CD4-positive, alpha-beta T cell treated with Interleukin-1 beta for 1 hour (primary cell): ENCODE measurements around the gene RAP1GAP.

ENCODE experiments used
- DNase-seq, 2 donors: peaks; one replicate each; pipeline ENCODE4 v3.0.0-alpha.2; 2020 to 2022

The RAP1GAP gene

DNA sequence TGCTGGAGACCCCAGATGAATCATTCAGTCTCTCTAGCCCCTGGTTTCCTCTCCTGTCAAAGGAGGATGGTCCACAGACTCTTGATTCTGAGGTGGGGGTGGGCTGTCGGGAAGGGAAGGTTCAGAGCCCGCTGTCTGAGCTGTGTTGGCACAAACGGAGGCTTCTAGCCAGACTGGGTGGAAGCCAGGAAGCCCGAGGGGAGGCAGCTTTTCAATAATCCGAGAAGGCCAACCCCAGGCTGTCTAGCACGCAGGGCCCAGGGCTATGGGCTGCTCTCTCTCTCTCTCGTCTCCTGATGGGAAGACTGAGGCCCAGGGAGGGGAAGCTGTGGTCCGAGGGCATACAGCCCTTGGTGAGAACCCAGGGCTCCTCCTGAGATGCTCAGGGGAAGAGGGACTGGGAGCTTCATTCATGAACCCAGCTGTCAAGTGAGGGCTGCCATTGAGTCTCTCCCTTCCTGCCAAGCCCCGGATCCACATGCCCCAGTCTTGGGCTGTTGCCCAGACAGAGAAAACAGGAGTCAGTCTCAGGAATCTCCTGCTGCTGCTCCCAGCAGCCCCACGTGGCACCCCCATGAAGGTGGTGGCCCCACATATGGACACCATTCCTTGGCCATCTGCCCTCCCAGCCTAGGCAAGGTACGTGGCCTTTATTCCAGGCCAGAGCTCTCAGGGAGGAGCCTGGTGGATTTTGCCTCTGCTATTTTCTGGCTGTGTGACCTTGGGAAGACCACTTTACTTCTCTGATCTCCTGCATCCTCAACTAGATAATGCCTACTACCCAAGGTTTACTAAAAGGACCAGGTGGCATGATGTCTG lies 44.4 kb downstream of the RAP1GAP start:
- no peak for DNase-seq

- DNase-seq = no peak
These were observed 45.7 kb downstream of the RAP1GAP start for GRCh38 chr1:21623410-21623961.

DNA sequence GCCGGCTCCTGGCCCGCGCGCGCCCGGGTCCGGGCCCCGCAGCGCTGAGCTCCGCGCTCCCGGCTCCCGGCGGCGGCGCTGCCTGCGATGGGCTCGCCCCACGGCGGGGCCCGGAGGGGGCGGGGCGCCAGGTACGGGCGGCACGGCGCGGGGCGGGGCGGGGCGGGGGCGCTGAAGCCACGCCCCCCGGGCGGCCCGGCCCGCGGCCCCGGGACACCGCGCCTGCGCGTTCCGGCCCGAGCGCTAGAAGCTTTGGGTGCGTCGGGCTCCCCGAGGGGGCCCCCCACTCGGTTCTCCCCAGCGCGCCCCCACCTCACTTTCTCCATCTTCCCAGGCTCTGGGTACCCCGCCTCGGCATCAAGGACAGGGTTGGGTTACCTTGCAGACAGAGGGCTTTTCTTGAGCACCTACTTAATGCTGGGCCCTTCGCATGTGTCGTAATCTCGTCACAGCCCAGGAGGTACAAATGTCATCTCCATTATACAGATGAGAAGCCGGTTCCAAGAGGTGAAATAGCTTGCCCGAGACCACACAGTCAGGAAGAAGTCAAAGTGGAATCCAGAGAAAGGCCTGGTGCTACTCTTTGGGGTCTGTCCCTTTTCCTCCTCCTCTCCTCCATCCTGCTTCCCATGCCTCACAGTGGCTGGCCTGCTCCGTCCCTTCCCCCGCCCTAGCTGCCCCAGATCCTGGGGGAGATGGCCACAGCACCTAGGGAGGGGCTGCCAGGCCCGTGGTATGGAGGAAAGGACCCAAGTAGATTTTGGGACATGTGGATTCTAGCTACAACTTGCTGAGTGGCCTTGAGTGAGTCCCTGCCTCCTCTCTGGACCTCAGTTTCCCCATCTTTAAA lies 46.5 kb downstream of the RAP1GAP start:
- DNase-seq = peak; percentile 43 to 45

- DNase-seq = no peak
These were observed 47.3 kb downstream of the RAP1GAP start for GRCh38 chr1:21621761-21622436.

- DNase-seq = no peak
These were observed 48.1 kb downstream of the RAP1GAP start for GRCh38 chr1:21621051-21621450.

DNA sequence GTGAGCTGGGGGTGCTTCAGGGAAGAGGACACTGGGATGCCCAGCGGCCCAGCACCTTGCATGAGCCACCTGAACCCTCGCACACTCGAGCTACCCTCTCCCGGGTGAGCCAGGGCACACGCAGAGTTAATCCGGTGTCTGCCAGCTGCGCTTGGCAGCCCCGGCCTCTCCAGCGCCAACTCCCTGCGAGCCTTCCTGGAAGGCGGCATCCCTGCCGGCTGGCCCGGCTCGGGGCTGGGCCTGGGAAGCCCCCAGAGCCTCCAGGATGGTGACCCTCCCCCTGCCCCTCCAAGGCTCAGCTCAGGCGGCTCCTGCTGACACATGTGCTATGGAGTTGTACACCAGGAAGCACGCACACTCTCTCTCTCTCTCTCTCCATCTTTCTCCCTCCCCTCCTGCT lies 48.7 kb downstream of the RAP1GAP start:
- no peak for DNase-seq

DNA sequence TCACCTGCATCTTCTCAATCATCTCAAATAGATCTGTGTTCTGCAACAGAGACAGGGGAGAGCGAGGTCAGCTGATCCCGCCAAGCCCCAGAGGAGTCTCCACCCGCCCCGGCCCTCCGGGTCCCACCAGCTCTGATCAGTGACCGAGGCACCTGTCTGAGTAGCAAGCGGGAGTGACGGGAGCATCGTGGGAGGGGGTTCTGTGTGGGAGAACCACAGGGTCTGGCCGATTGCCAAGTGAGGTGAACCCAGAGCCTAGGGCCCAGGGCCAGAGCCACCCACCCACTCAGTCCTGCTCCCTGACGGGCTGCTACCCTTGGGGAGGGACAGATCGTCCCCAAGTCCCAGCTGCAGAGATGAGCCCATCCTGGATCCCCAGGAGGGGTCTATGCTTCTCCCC lies 49.1 kb downstream of the RAP1GAP start:
- no peak for DNase-seq

DNA sequence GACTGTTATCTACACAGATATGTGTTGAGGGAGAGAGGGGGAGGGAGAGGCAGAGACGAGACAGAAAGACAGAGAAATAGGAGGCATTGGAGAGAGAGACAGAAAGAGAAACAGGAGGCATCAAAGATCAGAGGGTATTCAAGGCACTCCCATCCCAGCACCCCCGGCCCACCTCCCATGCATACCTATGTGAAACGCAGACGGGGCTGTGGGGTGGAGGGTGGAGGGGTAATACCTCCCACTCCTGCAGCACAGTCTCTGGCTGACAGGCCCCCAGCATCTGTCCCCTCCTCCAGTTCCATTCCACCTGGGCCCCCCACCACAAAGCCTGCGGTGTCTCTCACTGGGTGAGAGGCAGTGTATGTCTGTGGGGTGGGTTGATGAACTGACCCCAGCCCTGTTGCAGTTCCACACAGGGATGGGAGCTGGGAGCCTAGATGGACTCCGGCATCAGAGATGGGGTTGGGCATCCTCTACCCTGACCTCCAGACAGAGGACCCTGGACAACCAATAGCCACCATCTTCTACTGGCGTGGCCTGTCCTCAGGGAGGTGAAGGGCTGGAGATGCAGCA lies 49.7 kb downstream of the RAP1GAP start:
- DNase-seq = no peak

- no peak for DNase-seq
These were observed 50.4 kb downstream of the RAP1GAP start for GRCh38 chr1:21618561-21619374.

DNA sequence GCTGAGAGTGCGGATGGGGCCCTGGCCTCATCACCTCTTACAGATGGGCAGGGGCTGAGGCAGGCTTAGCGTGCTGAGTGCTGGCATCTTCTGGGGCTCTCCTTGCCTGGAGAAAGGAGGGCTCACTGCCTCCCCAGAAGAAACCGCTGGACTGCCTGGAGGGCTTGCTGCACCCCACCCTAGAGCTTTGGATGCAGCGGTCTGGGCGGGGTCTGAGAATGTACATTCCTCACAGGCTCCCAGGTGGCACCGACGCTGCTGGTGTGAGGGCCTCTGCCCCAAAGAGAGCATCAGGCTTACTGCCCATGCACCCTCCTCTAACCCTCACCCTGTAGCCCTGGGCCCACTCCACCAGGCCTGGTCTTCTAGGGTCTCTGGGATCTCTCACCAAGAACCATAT lies 51.1 kb downstream of the RAP1GAP start:
- no peak for DNase-seq

- no peak for DNase-seq
These were observed 51.9 kb downstream of the RAP1GAP start for GRCh38 chr1:21617126-21617738.

- DNase-seq = no peak
These were observed 52.8 kb downstream of the RAP1GAP start for GRCh38 chr1:21616372-21616771.

GRCh38 chr1:21614419-21615115 lies 54.6 kb downstream of the RAP1GAP start:
- no peak for DNase-seq

DNA sequence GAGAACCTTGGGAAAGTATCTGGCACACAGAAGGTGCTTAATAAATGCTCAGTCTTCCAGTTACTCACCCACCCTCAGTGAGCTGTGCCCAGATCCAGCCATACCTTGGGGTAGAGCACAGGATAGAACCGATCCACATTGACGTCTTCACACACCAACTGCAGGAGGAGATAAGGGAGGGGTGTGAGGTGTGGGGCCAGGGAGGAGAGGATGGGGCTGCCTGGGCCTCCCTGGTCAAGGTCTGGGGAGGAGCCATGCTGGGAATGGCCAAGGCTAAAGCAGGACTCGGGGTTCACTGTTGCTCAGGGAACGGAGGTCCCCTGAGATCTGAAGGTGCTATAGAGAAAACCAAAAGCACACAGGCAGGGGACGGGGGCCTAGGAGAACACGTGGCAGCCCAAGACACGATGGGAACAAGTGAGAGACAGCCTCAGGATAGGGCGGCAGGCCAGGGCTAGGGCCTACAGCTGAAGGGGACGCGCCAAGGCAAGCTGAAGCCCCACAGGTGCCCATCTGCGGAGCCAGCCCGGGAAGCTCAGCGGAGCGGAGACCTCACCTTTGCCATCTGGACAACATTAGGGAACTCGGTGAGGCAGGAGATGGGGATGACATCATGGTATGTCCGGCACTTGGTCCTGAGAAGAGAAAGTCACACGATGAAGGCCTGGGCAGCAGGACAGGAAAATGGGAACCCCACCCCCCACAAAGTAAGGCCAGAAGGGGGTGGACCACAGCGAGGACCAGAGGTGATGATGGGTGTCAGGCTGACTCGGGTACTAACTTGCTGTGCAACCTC lies 55.9 kb downstream of the RAP1GAP start:
- DNase-seq = no peak

- DNase-seq = no peak
These were observed 57.1 kb downstream of the RAP1GAP start for GRCh38 chr1:21612057-21612456.

DNA sequence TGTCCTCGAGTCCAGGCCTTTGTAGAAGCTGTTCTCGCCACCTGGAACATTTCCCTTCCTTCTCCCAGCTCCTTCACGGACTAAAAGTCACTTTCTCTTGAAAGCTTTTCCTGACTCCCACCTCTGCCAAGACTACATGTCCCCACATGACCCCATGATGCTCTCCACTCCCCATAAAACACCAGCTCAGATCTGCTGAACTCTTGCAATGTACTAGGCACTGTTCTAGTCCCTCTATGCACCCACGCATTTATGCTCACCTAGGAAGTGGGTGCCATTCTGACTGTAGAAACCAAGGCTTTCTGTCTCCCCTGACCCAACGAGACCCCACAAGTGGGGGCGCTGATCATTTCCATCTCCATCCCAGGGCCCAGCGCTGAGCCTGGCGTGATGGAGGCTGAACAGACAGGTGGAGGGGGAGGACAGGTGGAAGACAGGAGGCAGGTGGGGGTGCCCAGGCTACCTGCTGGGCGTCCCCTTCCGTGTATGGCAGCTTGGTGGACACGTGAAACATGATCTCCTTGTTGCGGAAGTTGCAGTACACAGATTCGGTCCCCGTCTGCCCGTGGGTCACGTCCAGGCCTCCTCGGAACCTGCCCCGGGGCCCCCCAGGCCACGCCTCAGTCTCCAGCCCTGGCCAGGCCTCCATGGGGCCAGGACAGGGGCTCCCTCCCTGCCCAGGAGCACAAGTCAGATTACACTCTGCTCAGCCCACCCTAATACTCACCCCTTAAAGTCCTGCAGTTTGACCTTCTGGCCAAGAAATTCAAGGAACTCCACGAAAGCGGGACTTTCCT lies 58.0 kb downstream of the RAP1GAP start:
- no peak for DNase-seq

- DNase-seq = no peak
These were observed 59.1 kb downstream of the RAP1GAP start for GRCh38 chr1:21610027-21610426.

DNA sequence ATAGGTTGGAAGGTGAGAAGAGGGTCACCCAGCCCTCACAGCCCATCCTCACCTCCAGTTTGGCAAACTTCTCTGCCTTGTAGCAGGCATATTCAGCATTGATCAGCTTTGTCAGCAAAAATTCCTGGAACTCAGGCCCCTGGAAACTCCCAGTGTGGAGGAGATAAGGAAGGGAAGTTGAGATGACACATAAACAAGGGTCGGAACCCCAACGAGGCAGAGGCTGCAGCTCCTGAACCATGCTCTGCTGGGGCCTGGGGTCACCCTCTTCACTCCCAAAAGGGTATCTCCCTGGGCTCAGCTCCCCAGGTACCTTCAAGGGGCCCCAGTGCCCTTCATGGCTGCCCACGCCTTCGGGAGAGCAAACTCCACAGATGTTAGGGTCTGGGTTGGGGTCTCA lies 60.4 kb downstream of the RAP1GAP start:
- no peak for DNase-seq
